GM12874 (cell line): ENCODE data around the gene ELMO1.

Source experiments
- CTCF ChIP-seq: IDR thresholded peaks from 2 replicates; pipeline ENCODE4 v1.5.1; 2011; ENCODE audit warnings: low read depth, mild to moderate bottlenecking, control low read depth, low read length, moderate library complexity; ENCODE audit not compliant: insufficient read depth

Gene ELMO1

GRCh38 chr7:37467002-37467401 is 18.3 kb upstream of the ELMO1 start:
- TF ChIP-seq CTCF, result no peak

GRCh38 chr7:37462138-37462537 is 13.5 kb upstream of the ELMO1 start:
- TF ChIP-seq CTCF, result no peak

- no peak for TF ChIP-seq CTCF
Measured at GRCh38 chr7:37455081-37455480, 6.4 kb upstream of the ELMO1 start.

GRCh38 chr7:37452346-37452745 is 3.7 kb upstream of the ELMO1 start:
- no peak for TF ChIP-seq CTCF

- no peak for TF ChIP-seq CTCF
Measured at GRCh38 chr7:37450035-37450434, 1.4 kb upstream of the ELMO1 start.

- TF ChIP-seq CTCF, result no peak
Measured at GRCh38 chr7:37449621-37450020, 957 bp upstream of the ELMO1 start.

GRCh38 chr7:37448011-37448635 is 541 bp downstream of the ELMO1 start:
- TF ChIP-seq CTCF, result no peak

- TF ChIP-seq CTCF, result no peak
Measured at GRCh38 chr7:37446371-37446770, 2.3 kb downstream of the ELMO1 start.
